Natural killer cell treated with Interleukin-12 subunit alpha and Interleukin-12 subunit beta and Interleukin-15 and Interleukin-18, amount 100 ng/mL, for 72 hours (primary cell): ENCODE measurements around the gene SNTG2. TPM values are rescaled to one million over a fixed set of nuclear protein-coding genes. Genes with fewer than 3 reads are reported as not detected.

ENCODE experiments used
- ATAC-seq, 2 donors: fragments of 150-1000 bp; cut with Tn5 transposase in 1 of 2; sonication (Bioruptor Pico), chemical (Tn5 transposase) in 1 of 2; 2 replicates each; pipeline ENCODE4 v1.10.0; 2021
- DNase-seq: peaks from one replicate; pipeline ENCODE4 v3.0.0; 2022; ENCODE audit warnings: low spot score
- H3K27ac Mint-ChIP-seq, 2 donors: 1 replicate in 1 of 2; 2 replicates in 1 of 2; pipeline ENCODE4 v1.8.0; 2022; ENCODE audit warnings: mixed read lengths in 2 of 2, mild to moderate bottlenecking in 1 of 2, moderate library complexity in 1 of 2
- H3K27me3 Mint-ChIP-seq, 2 donors: 1 replicate in 1 of 2; 2 replicates in 1 of 2; pipeline ENCODE4 v1.8.0; 2022; ENCODE audit warnings: mixed read lengths in 2 of 2
- H3K36me3 Mint-ChIP-seq: one replicate; pipeline ENCODE4 v1.8.0; 2022; ENCODE audit warnings: mixed read lengths
- H3K4me1 Mint-ChIP-seq, 2 donors: 1 replicate in 1 of 2; 2 replicates in 1 of 2; pipeline ENCODE4 v1.8.0; 2022; ENCODE audit warnings: low read depth in 2 of 2, mixed read lengths in 2 of 2, mild to moderate bottlenecking in 1 of 2
- H3K4me3 Mint-ChIP-seq: one replicate; pipeline ENCODE4 v1.8.0; 2022; ENCODE audit warnings: mixed read lengths
- H3K9me3 Mint-ChIP-seq: 2 replicates; pipeline ENCODE4 v1.8.0; 2022; ENCODE audit warnings: mixed read lengths
- total RNA-seq, 2 donors: library from RNA; stranded (reverse); gene quantifications; one replicate each; pipeline ENCODE4 v1.2.3, GENCODE V29; 2022

Gene SNTG2
- total RNA-seq, 2 donors from 2014 or later, result 0.31 TPM; not detected in 1

DNA sequence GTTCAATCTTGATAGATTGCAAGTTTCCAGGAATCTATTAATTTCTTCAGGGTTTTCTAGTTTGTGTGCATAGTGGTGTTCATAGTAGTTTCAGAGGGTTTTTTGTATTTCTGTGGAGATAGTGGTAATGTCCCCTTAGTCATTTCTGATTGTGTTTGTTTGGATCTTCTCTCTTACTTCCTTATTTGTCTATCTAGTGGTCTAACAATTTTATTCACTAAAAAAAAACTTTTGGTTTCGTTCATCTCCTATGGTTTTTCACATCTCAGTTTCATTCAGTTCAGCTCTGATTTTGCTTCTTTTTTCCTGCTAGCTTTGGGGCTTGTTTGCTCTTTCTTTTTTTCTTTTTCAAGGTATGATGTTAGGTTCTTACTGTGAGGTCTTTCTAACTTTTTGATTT lies 94.5 kb downstream of the SNTG2 start:
- no peaks in the 10 kb centered on the region for H3K4me1 Mint-ChIP-seq
- no peak overlapping the region for H3K4me3 Mint-ChIP-seq
- H3K27ac Mint-ChIP-seq, result no peak overlapping the region
- no peaks in the 10 kb centered on the region for H3K9me3 Mint-ChIP-seq
- peaks cover 34 to 65% of the 10 kb centered on the region in 2 donors for H3K27me3 Mint-ChIP-seq
- DNase-seq (no peak), ATAC-seq (no peak)
- H3K36me3 Mint-ChIP-seq, result peaks cover 30% of the 10 kb centered on the region

DNA sequence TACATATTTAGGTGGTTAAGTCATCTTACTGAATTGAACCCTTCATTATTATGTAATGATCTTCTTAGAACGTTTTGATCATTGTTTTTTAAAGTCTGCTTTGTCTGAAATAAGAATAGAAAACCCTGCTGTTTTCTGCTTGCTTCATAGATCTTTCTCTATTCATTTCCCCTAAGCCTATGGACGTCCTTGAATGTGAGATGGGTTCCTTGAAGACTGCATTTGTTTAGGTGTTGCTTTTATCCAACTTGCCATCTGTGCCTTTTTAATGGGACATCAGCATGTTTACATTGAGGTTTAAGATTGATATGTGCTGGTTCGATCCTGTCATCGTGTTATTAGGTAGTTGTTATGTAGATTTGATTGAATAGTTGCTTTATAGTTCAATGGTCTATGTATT lies 95.4 kb downstream of the SNTG2 start:
- Mint-ChIP-seq H3K4me3 (no peak overlapping the region), H3K9me3 (no peaks in the 10 kb centered on the region), H3K4me1 (no peaks in the 10 kb centered on the region), H3K27ac (no peak overlapping the region), H3K36me3 (peaks cover 30% of the 10 kb centered on the region), H3K27me3 (peaks cover 32 to 71% of the 10 kb centered on the region in 2 donors)
- ATAC-seq (no peak), DNase-seq (no peak)

GRCh38 chr2:1047485-1047884 lies 96.8 kb downstream of the SNTG2 start:
- H3K36me3 Mint-ChIP-seq, result peaks cover 30% of the 10 kb centered on the region
- no peak overlapping the region for H3K27ac Mint-ChIP-seq
- H3K4me3 Mint-ChIP-seq, result no peak overlapping the region
- no peaks in the 10 kb centered on the region for H3K4me1 Mint-ChIP-seq
- H3K27me3 Mint-ChIP-seq, result peaks cover 33 to 66% of the 10 kb centered on the region in 2 donors
- ATAC-seq, result no peak
- no peak for DNase-seq
- H3K9me3 Mint-ChIP-seq, result no peaks in the 10 kb centered on the region

DNA sequence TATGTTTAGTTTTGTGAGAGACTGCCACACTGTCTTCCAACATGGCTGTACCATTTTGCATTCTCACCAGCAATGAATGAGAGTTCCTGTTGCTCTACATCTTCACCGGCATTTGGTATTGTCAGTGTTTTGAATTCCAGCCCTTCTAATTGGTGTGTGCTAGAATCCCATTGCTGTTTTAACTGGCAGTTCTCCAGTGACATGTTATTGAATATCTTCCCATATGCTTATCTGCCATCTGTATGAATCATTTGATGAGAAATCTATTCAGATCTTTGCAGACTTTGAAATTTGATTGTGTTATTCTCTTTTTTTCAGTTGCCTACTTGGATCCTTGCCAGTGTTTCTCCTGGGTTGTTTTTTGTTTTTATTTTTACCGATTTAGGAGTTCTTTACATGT lies 99.0 kb downstream of the SNTG2 start:
- Mint-ChIP-seq H3K4me3 (no peak overlapping the region), H3K4me1 (no peaks in the 10 kb centered on the region), H3K27me3 (peaks cover 27 to 72% of the 10 kb centered on the region in 2 donors), H3K27ac (no peak overlapping the region), H3K9me3 (no peaks in the 10 kb centered on the region), H3K36me3 (peaks cover 22% of the 10 kb centered on the region)
- DNase-seq (no peak), ATAC-seq (no peak)

- ATAC-seq (no peak), DNase-seq (no peak)
- Mint-ChIP-seq H3K4me3 (no peak overlapping the region), H3K36me3 (peaks cover 16% of the 10 kb centered on the region), H3K27me3 (peaks cover 27 to 66% of the 10 kb centered on the region in 2 donors), H3K9me3 (no peaks in the 10 kb centered on the region), H3K4me1 (no peaks in the 10 kb centered on the region), H3K27ac (no peak overlapping the region)
These were observed 100.4 kb downstream of the SNTG2 start for GRCh38 chr2:1051075-1051474.

DNA sequence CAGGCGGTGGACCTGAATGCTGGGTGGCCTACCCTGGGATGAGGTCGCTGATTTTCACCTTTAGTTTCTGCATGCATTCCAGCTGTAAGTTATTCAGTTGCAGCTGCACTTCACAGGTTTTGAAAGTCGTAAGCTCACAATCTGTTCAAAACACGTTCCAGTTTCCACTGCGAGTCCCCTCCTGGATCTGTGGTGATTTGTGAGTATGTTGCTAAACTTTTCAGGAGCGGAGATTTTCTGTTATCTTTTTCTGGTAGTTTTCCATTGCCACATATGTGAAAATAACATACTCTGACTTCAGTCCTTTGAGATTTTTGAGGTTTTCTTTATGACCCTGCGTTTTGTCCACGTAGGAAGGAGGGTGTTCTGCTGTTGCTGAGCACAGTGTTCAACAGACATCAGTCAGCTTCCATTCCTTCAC lies 102.1 kb downstream of the SNTG2 start:
- peaks cover 8% of the 10 kb centered on the region for H3K36me3 Mint-ChIP-seq
- ATAC-seq, result no peak
- no peaks in the 10 kb centered on the region for H3K4me1 Mint-ChIP-seq
- no peak overlapping the region for H3K4me3 Mint-ChIP-seq
- H3K27ac Mint-ChIP-seq, result no peak overlapping the region
- peaks cover 18 to 53% of the 10 kb centered on the region in 2 donors for H3K27me3 Mint-ChIP-seq
- DNase-seq, result no peak
- H3K9me3 Mint-ChIP-seq, result no peaks in the 10 kb centered on the region

GRCh38 chr2:1053786-1054185 lies 103.1 kb downstream of the SNTG2 start:
- no peak overlapping the region for H3K4me3 Mint-ChIP-seq
- peaks cover 8% of the 10 kb centered on the region for H3K36me3 Mint-ChIP-seq
- no peaks in the 10 kb centered on the region for H3K9me3 Mint-ChIP-seq
- no peak overlapping the region for H3K27ac Mint-ChIP-seq
- no peak for DNase-seq
- peaks cover 18 to 53% of the 10 kb centered on the region in 2 donors for H3K27me3 Mint-ChIP-seq
- H3K4me1 Mint-ChIP-seq, result no peaks in the 10 kb centered on the region
- ATAC-seq, result no peak

- H3K36me3 Mint-ChIP-seq, result peaks cover 6% of the 10 kb centered on the region
- DNase-seq (no peak), ATAC-seq (no peak)
- H3K27ac Mint-ChIP-seq, result no peak overlapping the region
- no peaks in the 10 kb centered on the region for H3K9me3 Mint-ChIP-seq
- H3K4me3 Mint-ChIP-seq, result no peak overlapping the region
- H3K4me1 Mint-ChIP-seq, result no peaks in the 10 kb centered on the region
- peaks cover 13 to 48% of the 10 kb centered on the region in 2 donors for H3K27me3 Mint-ChIP-seq
These were observed 103.8 kb downstream of the SNTG2 start for GRCh38 chr2:1054399-1054798.

GRCh38 chr2:1055014-1055595 lies 104.5 kb downstream of the SNTG2 start:
- no peak overlapping the region for H3K4me3 Mint-ChIP-seq
- no peak overlapping the region for H3K27ac Mint-ChIP-seq
- no peaks in the 10 kb centered on the region for H3K4me1 Mint-ChIP-seq
- no peak for ATAC-seq
- no peaks in the 10 kb centered on the region for H3K36me3 Mint-ChIP-seq
- H3K27me3 Mint-ChIP-seq, result peaks cover 10 to 48% of the 10 kb centered on the region in 2 donors
- DNase-seq, result no peak
- H3K9me3 Mint-ChIP-seq, result no peaks in the 10 kb centered on the region

DNA sequence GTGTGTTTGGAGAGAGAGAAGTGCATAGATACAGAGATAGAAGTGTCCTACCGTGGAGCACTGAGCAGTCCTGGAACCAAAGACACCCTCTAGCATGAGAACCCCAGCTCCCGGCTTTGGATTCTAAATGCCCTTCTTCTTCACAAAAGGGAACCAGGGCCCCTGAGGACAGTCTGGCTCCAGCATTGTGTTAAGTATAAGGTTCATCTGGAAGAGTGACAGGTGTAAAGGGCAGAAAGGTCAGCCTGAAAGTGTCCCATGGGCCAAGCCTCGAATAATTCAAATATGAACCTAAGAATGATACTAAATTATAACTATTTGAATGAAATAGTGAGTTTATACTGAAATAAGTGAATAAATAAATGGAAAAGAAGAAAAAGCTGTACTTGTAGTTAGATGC lies 109.7 kb downstream of the SNTG2 start:
- H3K27me3 Mint-ChIP-seq, result peaks cover 21 to 54% of the 10 kb centered on the region in 2 donors
- H3K4me1 Mint-ChIP-seq, result no peaks in the 10 kb centered on the region
- ATAC-seq (no peak), DNase-seq (no peak)
- H3K9me3 Mint-ChIP-seq, result no peaks in the 10 kb centered on the region
- H3K27ac Mint-ChIP-seq, result no peak overlapping the region
- H3K36me3 Mint-ChIP-seq, result no peaks in the 10 kb centered on the region
- no peak overlapping the region for H3K4me3 Mint-ChIP-seq

GRCh38 chr2:1060987-1061386 lies 110.3 kb downstream of the SNTG2 start:
- H3K4me1 Mint-ChIP-seq, result no peaks in the 10 kb centered on the region
- no peak overlapping the region for H3K27ac Mint-ChIP-seq
- ATAC-seq (no peak), DNase-seq (no peak)
- no peaks in the 10 kb centered on the region for H3K9me3 Mint-ChIP-seq
- no peaks in the 10 kb centered on the region for H3K36me3 Mint-ChIP-seq
- peaks cover 21 to 57% of the 10 kb centered on the region in 2 donors for H3K27me3 Mint-ChIP-seq
- H3K4me3 Mint-ChIP-seq, result no peak overlapping the region

GRCh38 chr2:1068241-1068640 lies 117.6 kb downstream of the SNTG2 start:
- H3K36me3 Mint-ChIP-seq, result no peaks in the 10 kb centered on the region
- H3K27ac Mint-ChIP-seq, result no peak overlapping the region
- H3K27me3 Mint-ChIP-seq, result peaks cover 18 to 42% of the 10 kb centered on the region in 2 donors
- no peak for DNase-seq
- no peak overlapping the region for H3K4me3 Mint-ChIP-seq
- H3K4me1 Mint-ChIP-seq, result no peaks in the 10 kb centered on the region
- ATAC-seq, result no peak
- no peaks in the 10 kb centered on the region for H3K9me3 Mint-ChIP-seq

GRCh38 chr2:1068822-1069221 lies 118.2 kb downstream of the SNTG2 start:
- no peak overlapping the region for H3K4me3 Mint-ChIP-seq
- no peak overlapping the region for H3K27ac Mint-ChIP-seq
- H3K4me1 Mint-ChIP-seq, result no peaks in the 10 kb centered on the region
- no peaks in the 10 kb centered on the region for H3K36me3 Mint-ChIP-seq
- no peaks in the 10 kb centered on the region for H3K9me3 Mint-ChIP-seq
- DNase-seq, result no peak
- ATAC-seq, result no peak
- peaks cover 18 to 36% of the 10 kb centered on the region in 2 donors for H3K27me3 Mint-ChIP-seq

DNA sequence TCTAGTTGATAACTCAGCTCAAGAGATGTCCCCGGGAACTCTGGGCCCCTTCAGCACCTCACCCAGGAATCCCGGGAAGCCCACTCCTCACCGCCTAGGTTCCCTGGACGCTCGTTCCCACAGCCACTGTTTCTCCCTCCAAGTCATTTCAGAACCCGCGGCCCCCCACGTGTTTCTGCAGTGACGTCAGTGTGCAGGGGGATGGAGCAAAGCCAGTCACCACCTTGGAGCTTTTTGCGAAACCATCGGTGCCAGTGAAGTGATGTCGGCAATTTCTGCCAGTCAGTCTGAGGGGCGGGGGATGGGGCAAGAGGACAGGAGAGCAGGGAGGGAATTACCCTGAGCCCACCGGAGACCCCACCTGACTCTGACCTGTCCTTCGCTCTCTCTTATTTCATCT lies 119.2 kb downstream of the SNTG2 start:
- Mint-ChIP-seq H3K4me3 (no peak overlapping the region), H3K36me3 (no peaks in the 10 kb centered on the region), H3K4me1 (no peaks in the 10 kb centered on the region), H3K27me3 (peaks cover 16 to 26% of the 10 kb centered on the region in 2 donors), H3K9me3 (no peaks in the 10 kb centered on the region), H3K27ac (no peak overlapping the region)
- no peak for ATAC-seq
- no peak for DNase-seq

DNA sequence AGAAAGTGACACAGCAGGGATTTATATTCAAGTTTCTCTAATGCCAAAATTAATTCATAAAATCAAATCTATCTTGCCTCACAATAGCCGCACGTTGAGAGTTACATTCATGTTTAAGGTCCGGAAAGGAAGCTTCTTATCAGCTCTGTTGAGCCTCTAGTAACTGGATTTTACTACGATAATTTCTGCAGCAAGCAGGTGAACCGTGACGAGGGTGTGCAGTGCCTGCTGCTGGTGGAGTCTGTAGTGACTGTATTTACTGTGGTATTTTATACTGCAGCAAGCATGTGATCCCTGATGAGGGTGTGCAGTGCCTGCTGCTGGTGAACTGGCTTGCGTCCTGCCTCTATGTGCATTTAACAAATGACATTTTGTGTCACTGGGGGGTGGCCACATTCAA lies 120.0 kb downstream of the SNTG2 start:
- H3K9me3 Mint-ChIP-seq, result no peaks in the 10 kb centered on the region
- H3K27me3 Mint-ChIP-seq, result peaks cover 12 to 23% of the 10 kb centered on the region in 2 donors
- no peaks in the 10 kb centered on the region for H3K4me1 Mint-ChIP-seq
- DNase-seq, result no peak
- H3K4me3 Mint-ChIP-seq, result no peak overlapping the region
- no peak for ATAC-seq
- no peak overlapping the region for H3K27ac Mint-ChIP-seq
- H3K36me3 Mint-ChIP-seq, result no peaks in the 10 kb centered on the region
